Activated T-helper 17 cell treated with anti-CD3 and anti-CD28 coated beads, Interleukin-2, amount 50 U/mL, for 72 hours (primary cell): ENCODE data around the gene SYNM. TPM values are rescaled to one million over a fixed set of nuclear protein-coding genes. Genes with fewer than 3 reads are reported as not detected.
"Not testable (repeated sequence)": the region's sequence is repeated elsewhere in the genome, so short reads cannot be mapped to it uniquely, and the experiment has no call there.

Experiments used
- ATAC-seq: fragments of 150-1000 bp; cut with Tn5 transposase; replicated peaks from 2 replicates; pipeline ENCODE4 v1.10.0; 2021; ENCODE audit warnings: mild to moderate bottlenecking, moderate library complexity
- H3K27ac Mint-ChIP-seq: one replicate; pipeline ENCODE4 v1.8.0; 2022; ENCODE audit warnings: mixed read lengths
- H3K27me3 Mint-ChIP-seq: one replicate; pipeline ENCODE4 v1.8.0; 2022; ENCODE audit warnings: mixed read lengths
- H3K36me3 Mint-ChIP-seq: one replicate; pipeline ENCODE4 v1.8.0; 2022; ENCODE audit warnings: low read depth, mild to moderate bottlenecking, mixed read lengths
- H3K4me1 Mint-ChIP-seq: one replicate; pipeline ENCODE4 v1.8.0; 2022; ENCODE audit warnings: mixed read lengths
- H3K4me3 Mint-ChIP-seq: one replicate; pipeline ENCODE4 v1.8.0; 2022; ENCODE audit warnings: mild to moderate bottlenecking, mixed read lengths
- H3K9me3 Mint-ChIP-seq: one replicate; pipeline ENCODE4 v1.8.0; 2022; ENCODE audit warnings: mixed read lengths
- total RNA-seq, 2 donors: library from RNA; stranded (reverse); gene quantifications; one replicate each; pipeline ENCODE4 v1.2.3, GENCODE V29; 2022

The SYNM gene, protein sequence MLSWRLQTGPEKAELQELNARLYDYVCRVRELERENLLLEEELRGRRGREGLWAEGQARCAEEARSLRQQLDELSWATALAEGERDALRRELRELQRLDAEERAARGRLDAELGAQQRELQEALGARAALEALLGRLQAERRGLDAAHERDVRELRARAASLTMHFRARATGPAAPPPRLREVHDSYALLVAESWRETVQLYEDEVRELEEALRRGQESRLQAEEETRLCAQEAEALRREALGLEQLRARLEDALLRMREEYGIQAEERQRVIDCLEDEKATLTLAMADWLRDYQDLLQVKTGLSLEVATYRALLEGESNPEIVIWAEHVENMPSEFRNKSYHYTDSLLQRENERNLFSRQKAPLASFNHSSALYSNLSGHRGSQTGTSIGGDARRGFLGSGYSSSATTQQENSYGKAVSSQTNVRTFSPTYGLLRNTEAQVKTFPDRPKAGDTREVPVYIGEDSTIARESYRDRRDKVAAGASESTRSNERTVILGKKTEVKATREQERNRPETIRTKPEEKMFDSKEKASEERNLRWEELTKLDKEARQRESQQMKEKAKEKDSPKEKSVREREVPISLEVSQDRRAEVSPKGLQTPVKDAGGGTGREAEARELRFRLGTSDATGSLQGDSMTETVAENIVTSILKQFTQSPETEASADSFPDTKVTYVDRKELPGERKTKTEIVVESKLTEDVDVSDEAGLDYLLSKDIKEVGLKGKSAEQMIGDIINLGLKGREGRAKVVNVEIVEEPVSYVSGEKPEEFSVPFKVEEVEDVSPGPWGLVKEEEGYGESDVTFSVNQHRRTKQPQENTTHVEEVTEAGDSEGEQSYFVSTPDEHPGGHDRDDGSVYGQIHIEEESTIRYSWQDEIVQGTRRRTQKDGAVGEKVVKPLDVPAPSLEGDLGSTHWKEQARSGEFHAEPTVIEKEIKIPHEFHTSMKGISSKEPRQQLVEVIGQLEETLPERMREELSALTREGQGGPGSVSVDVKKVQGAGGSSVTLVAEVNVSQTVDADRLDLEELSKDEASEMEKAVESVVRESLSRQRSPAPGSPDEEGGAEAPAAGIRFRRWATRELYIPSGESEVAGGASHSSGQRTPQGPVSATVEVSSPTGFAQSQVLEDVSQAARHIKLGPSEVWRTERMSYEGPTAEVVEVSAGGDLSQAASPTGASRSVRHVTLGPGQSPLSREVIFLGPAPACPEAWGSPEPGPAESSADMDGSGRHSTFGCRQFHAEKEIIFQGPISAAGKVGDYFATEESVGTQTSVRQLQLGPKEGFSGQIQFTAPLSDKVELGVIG (N-terminal part only)
- under 1 TPM; 0.43 to 0.58 TPM for total RNA-seq

DNA sequence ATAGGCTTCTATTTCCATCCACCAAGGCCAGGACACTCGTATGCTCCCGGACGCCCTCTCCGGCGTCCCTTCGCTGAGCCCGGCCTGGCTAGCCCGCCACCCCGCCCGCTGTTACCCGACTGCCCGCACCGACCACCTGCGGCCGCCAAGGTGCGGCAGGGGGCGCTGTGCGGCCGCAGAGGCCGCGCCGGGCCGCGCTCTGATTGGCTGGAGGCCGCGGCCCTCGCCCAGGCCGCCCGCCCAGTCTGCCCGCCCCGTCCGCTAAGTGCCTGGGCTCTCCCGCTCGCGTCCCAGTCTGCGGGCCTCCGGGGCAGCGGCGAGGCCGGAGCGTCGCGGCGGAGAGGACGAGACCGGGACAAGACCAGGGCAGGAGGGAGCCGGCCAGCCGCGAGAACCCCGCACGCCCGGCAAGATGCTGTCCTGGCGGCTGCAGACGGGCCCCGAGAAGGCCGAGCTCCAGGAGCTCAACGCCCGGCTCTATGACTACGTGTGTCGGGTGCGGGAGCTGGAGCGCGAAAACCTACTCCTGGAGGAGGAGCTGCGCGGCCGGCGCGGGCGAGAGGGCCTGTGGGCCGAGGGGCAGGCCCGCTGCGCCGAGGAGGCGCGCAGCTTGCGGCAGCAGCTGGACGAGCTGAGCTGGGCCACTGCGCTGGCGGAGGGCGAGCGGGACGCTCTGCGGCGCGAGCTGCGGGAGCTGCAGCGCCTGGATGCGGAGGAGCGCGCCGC lies at the start of gene SYNM:
TSS of gene SYNM (plus strand) at position 293 of the 726 bp plus-strand sequence. CDS start at position 413, 120 bp downstream.
- peak; percentile 82 for ATAC-seq
- peaks cover 4% of the 10 kb centered on the region for H3K4me1 Mint-ChIP-seq
- H3K27me3 Mint-ChIP-seq = peaks cover 29% of the 10 kb centered on the region
- no peaks in the 10 kb centered on the region for H3K36me3 Mint-ChIP-seq
- peak within 1 kb of the TSS; percentile 40 for H3K4me3 Mint-ChIP-seq
- no peak within 1 kb of the TSS for H3K27ac Mint-ChIP-seq
- no peaks in the 10 kb centered on the region for H3K9me3 Mint-ChIP-seq

DNA sequence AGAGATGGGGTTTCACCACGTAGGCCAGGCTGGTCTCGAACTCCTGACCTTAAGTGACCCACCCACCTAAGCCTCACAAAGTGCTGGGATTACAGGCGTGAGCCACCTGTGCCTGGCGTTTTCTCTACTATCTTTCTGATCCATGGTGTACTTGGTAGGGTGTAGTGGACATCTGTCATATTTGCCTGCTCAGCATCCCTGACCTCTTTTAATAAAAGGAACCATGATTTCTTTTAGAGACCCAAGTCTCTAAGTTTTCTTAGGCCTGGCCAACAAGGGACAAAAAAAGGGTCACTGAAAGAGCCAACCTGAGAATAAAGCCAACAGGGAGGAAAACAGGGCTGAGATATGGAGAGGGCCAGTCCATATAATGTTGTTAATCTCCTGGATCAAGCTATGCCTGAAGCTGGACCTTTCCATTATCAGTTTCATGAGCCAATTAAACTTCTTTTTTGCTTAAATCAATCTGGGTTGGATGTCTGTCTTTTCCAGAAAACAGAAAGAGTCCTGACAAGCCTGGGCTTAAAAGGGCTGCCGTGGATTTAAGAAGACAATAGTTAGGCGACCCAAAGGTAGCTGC lies 49.2 kb upstream of the SYNM start:
- Mint-ChIP-seq H3K27me3 (peaks cover 19% of the 10 kb centered on the region), H3K27ac (no peak overlapping the region), H3K4me1 (peaks cover 4% of the 10 kb centered on the region), H3K4me3 (no peak overlapping the region), H3K36me3 (no peaks in the 10 kb centered on the region), H3K9me3 (no peaks in the 10 kb centered on the region)
- no peak for ATAC-seq

DNA sequence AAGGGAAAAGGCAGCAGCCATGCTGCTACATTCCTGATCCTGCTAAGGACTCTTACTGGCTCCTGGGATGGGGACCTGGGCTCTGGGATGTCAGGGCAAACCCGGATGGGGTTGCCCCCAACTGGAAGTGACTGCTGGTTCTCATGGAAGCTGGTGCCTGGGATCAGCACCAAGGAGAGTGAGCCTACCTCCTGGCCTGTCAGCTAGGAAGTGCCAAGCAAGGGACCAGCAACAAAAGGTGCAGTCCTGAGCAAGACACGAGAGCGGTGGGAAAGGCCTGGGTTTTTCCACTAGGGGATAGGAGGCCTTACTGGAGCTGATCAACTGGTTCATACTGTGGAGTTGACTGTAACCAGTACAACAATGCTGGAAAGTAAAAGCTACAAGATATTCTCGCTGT lies 47.9 kb upstream of the SYNM start:
- Mint-ChIP-seq H3K9me3 (no peaks in the 10 kb centered on the region), H3K4me1 (peaks cover 4% of the 10 kb centered on the region), H3K36me3 (no peaks in the 10 kb centered on the region), H3K27me3 (peaks cover 31% of the 10 kb centered on the region), H3K27ac (no peak overlapping the region), H3K4me3 (no peak overlapping the region)
- ATAC-seq = no peak

DNA sequence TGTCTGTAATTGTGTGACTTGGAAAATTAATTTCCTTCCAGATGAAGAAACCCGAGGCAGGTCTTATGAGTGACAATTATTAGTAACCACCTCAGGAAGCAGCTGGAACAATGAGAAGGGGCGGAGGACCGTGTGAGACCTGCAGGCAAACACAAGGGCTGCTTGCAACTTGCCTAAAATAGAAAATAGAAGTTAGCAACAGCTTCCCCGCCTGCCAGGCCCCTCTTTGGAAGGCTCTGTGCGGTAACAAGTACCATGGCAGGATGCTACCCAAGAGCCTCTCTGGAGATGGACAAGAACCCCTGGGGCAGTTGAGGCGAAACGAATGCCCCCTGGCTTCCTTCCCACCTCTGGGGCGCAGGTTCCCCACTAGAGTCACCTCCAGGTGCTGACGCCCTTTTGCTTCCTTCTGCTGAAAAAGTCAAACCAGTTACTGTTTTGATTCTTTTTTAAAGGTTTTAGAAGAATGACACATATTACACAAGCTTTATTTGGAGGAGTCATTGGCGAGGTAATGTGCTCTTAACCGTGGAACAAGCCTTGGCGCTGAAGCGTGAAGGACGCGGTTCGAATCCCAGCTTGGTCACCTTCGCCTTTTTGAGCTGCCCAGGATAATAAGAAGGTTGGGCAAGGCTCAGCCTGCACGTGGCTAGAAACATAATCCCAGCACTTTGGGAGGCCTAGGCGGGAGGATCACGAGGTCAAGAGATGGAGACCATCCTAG lies 47.0 kb upstream of the SYNM start:
- Mint-ChIP-seq H3K9me3 (no peaks in the 10 kb centered on the region), H3K27me3 (peaks cover 34% of the 10 kb centered on the region), H3K36me3 (no peaks in the 10 kb centered on the region), H3K27ac (no peak overlapping the region), H3K4me1 (no peaks in the 10 kb centered on the region), H3K4me3 (peak overlapping the region; percentile 70)
- no peak for ATAC-seq

DNA sequence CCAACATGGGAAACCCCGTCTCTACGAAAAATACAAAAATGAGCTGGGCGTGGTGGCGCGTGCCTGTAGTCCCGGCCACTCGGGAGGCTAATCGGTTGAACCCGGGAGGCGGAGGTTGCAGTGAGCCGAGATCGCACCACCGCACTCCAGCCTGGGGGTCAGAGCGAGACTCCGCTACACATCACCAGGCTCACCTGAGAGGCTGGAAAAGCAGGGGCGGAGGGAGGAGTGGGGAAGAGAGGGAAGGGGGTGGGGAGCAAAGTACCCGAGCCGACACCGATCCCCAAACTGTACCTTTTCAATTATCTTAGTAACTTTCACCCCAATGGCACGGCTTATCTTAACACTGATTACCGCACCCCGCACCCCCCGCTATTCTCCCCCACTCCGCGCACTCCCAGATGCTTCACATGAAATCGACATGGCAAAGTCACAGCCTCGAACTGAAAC lies 46.4 kb upstream of the SYNM start:
- no peak for ATAC-seq
- Mint-ChIP-seq H3K4me3 (peak overlapping the region; percentile 70), H3K36me3 (no peaks in the 10 kb centered on the region), H3K9me3 (no peaks in the 10 kb centered on the region), H3K27me3 (peaks cover 34% of the 10 kb centered on the region), H3K27ac (no peak overlapping the region), H3K4me1 (no peaks in the 10 kb centered on the region)

DNA sequence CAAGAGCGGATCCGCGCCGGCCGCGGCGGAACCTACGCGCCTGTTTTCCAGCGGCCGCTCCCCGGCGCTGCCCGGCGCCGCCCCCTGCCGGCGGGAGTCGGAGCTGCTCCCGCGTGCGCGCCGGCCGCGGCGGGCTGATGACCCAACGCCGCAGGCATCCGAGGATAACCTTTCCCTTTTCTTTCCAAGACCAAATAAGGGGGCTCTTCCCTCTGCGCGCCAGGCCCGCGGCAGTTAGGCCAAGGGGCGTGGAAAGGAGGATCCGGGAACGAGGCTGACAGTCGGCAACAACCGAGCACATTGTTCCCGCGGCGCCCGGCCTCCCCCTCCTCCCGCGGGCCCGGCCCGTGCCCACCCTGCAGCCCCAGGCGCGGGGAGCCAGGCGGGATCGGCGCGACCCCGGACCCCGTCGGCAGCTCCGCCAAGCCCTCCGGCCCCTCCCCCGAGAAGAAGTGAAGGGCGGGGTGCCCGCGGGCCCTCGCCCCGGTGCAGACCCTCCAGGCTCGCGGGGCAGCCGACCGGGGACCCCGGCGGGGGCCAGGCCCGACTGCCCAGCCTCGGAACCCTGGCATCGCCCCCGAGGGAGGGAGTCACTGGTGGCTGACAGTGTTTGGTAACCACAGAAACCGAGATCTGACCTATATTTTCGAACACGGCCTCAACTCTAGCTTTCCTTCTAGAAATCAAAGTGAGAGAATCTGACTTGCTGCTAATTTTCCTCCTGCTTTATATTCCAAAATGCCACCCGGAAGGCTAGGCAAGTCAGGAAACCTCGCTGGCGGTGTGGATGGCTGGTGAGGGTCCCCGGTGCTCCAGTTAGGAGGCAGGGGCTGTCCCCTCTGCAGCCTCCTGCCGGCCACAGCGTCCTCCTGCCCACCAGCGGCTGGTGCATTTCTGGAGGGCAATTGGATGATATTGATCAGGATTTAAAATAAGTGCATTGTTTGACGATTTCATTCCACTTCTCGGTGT lies 45.6 kb upstream of the SYNM start:
- no peak overlapping the region for H3K27ac Mint-ChIP-seq
- H3K27me3 Mint-ChIP-seq = peaks cover 35% of the 10 kb centered on the region
- H3K4me3 Mint-ChIP-seq = peak overlapping the region; percentile 70
- no peaks in the 10 kb centered on the region for H3K9me3 Mint-ChIP-seq
- H3K36me3 Mint-ChIP-seq = no peaks in the 10 kb centered on the region
- peak; percentile 81 for ATAC-seq
- H3K4me1 Mint-ChIP-seq = no peaks in the 10 kb centered on the region

DNA sequence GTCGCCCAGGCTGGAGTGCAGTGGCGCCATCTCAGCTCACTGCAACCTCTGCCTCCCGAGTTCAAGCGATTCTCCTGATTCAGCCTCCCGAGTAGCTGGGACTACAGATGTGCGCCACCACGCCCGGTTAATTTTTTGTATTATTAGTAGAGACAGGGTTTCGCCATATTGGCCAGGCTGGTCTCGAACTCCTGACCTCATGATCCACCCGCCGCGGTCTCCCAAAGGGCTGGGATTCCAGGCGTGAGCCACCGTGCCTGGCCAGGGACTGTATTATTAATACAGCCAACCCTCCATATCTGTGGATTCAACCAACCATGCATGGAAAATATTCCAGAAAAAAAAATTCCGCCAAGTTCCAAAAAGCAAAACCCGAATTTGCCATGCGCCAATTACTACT lies 44.7 kb upstream of the SYNM start:
- H3K27ac Mint-ChIP-seq, H3K9me3 Mint-ChIP-seq, H3K4me1 Mint-ChIP-seq, H3K36me3 Mint-ChIP-seq, ATAC-seq: not testable (repeated sequence)
- Mint-ChIP-seq H3K4me3 (peak overlapping the region; percentile 65), H3K27me3 (peaks cover 35% of the 10 kb centered on the region)

DNA sequence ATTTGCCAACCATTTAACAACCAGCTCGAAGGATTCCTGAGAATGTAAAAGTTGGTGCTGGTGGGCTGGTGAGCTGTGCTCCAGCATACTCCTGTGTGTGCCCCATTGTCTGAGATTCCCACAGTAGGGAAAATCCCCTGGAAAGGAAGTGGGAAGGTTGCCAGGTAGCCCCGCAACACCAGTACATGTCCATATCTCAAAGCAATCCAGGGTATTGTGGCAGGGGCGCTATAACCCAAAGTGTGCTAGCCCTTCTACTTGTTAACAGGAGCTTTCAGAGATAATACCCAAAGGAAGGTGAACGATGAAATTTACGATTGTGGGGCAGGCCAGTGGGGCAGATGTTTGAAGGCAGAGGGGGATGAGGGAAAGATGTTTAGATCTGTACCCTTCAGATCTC lies 42.7 kb upstream of the SYNM start:
- Mint-ChIP-seq H3K36me3 (no peaks in the 10 kb centered on the region), H3K27ac (no peak overlapping the region), H3K4me1 (no peaks in the 10 kb centered on the region), H3K9me3 (no peaks in the 10 kb centered on the region), H3K27me3 (peaks cover 26% of the 10 kb centered on the region), H3K4me3 (no peak overlapping the region)
- ATAC-seq = no peak

DNA sequence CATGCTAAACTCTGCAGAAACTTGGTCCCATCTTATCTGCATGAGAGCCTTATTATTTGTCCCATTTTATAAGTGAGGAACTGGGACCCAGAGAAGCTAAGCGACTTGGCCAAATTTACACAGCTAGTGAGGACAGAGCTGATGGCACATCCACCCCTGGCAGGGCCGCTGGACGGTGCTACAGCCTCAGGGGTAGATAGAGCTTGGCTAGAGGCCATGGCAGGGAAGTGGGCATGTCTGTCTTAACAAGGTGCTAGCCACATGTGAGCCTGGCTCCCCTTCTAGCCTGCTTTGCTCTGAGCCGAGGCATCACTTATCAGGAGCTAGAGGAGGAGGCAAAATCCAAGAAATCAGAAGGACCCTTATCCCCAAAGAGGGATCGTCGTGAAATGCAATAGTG lies 36.7 kb upstream of the SYNM start:
- ATAC-seq = no peak
- H3K27ac Mint-ChIP-seq = no peak overlapping the region
- no peaks in the 10 kb centered on the region for H3K9me3 Mint-ChIP-seq
- H3K4me1 Mint-ChIP-seq = no peaks in the 10 kb centered on the region
- H3K36me3 Mint-ChIP-seq = no peaks in the 10 kb centered on the region
- no peak overlapping the region for H3K4me3 Mint-ChIP-seq
- peaks cover 5% of the 10 kb centered on the region for H3K27me3 Mint-ChIP-seq

DNA sequence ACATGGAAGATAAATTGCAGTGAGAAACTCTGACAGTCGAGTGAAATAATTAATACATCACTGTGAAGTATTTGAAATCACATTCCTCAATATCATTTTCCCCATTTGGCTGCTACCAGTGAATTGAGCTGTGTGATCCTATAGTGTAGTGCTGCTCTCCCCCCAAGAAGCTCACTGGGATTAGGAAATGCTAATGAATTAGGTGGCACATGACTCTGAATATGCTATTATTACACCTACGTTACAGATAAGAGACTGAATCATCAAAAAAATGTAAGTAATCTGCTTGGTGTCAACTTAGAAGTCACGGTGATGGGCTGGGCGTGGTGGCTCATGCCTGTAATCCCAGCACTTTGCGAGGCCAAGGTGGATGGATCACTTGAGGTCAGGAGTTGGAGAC lies 34.7 kb upstream of the SYNM start:
- Mint-ChIP-seq H3K27me3 (no peaks in the 10 kb centered on the region), H3K4me3 (no peak overlapping the region), H3K27ac (no peak overlapping the region), H3K9me3 (no peaks in the 10 kb centered on the region), H3K36me3 (no peaks in the 10 kb centered on the region), H3K4me1 (no peaks in the 10 kb centered on the region)
- no peak for ATAC-seq

DNA sequence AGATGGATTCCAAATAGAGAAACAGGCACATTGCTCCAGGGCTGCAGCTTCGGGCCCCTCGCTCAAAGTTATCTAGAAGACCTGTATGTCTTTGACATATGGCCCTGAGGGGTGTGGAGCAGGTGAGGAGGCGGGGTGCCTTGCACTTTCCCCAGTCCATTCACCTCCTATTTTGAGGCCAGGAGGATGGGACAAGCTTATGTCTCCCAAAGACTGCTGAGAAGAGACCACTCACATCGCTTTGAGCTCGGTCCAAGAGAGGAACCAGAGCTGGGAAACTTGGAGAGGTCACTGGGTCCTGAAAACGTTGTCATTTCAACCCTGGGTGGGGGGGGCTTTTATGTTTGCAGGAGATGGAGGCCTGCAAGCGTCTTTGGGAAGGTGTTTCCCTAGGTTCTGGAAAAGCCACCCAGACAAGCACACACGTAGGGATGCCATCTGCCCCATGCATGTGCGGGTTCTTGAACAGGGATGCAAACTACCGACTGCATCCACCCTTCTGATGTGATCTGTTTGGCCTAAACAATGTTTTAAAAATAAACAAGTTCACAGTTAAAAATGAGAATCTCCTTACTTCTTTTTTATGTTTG lies 33.7 kb upstream of the SYNM start:
- H3K9me3 Mint-ChIP-seq = no peaks in the 10 kb centered on the region
- no peak overlapping the region for H3K4me3 Mint-ChIP-seq

More for the DNA sequence above, 33.7 kb upstream of the SYNM start:
- H3K4me1 Mint-ChIP-seq = no peaks in the 10 kb centered on the region
- no peak overlapping the region for H3K27ac Mint-ChIP-seq
- ATAC-seq = no peak
- no peaks in the 10 kb centered on the region for H3K36me3 Mint-ChIP-seq
- H3K27me3 Mint-ChIP-seq = no peaks in the 10 kb centered on the region
